Vagina (tissue), 2 donors: ENCODE data around the gene OR10G4. TPM values are rescaled to one million over a fixed set of nuclear protein-coding genes. Genes with fewer than 3 reads are reported as not detected.

ENCODE experiments used
- DNase-seq, 2 donors: peaks; one replicate each; pipeline ENCODE4 v3.0.0-alpha.2; 2017; ENCODE audit errors: extremely low spot score in 2 of 2
- H3K27ac ChIP-seq: fragments of 200-600 bp; sonication (generic); one replicate; pipeline ENCODE4 v1.5.1; 2019
- H3K27me3 ChIP-seq: fragments of 200-600 bp; sonication (generic); one replicate; pipeline ENCODE4 v1.5.1; 2019
- H3K36me3 ChIP-seq, 2 donors: fragments of 200-600 bp; sonication (generic); one replicate each; pipeline ENCODE4 v1.5.1; 2017 to 2019
- H3K4me1 ChIP-seq: fragments of 200-600 bp; sonication (generic); one replicate; pipeline ENCODE4 v1.5.1; 2019
- H3K4me3 ChIP-seq, 2 donors: fragments of 200-600 bp; sonication (generic); 1 replicate in 1 of 2; 2 replicates in 1 of 2; pipeline ENCODE4 v1.5.1; 2016 to 2019
- H3K9me3 ChIP-seq: fragments of 200-600 bp; sonication (generic); one replicate; pipeline ENCODE4 v1.5.1; 2019
- CTCF ChIP-seq, 3 experiments: fragments of 450-650 bp in 2 of 3; fragments of 200-600 bp in 1 of 3; sonication (generic) in 1 of 3; IDR thresholded peaks; one replicate each; pipeline ENCODE4 v1.5.1; 2017 to 2019; ENCODE audit warnings: antibody characterized with exemption in 3 of 3, mild to moderate bottlenecking in 2 of 3, moderate library complexity in 2 of 3
- POLR2A ChIP-seq, 2 donors: fragments of 450-650 bp; IDR thresholded peaks; one replicate each; pipeline ENCODE4 v1.6.1; 2017; ENCODE audit warnings: antibody characterized with exemption in 2 of 2, mild to moderate bottlenecking in 2 of 2, moderate library complexity in 2 of 2
- POLR2AphosphoS5 ChIP-seq, 2 donors: sonication (generic); formaldehyde crosslinking; IDR thresholded peaks; one replicate each; pipeline ENCODE4 v1.9.0; 2017; ENCODE audit warnings: antibody characterized with exemption in 2 of 2, mild to moderate bottlenecking in 2 of 2, low read depth in 1 of 2; ENCODE audit not compliant: insufficient read depth in 1 of 2
- intact Hi-C: fragments of 100-400 bp; cut with DNase I; formaldehyde crosslinking; loops from one replicate; pipeline ENCODE4 v1.15.1; 2023
- total RNA-seq: library from RNA; depleted of rRNA; stranded (reverse); fragments of >200 nt; gene quantifications from one replicate; pipeline ENCODE4 v1.2.3, GENCODE V29; 2016

OR10G4 gene
- total RNA-seq, 1 donor from 2014 or later, result not detected

GRCh38 chr11:124043420-124043819 lies 30.6 kb downstream of the OR10G4 start:
- H3K27ac ChIP-seq, result no peak overlapping the region
- no peaks in the 10 kb centered on the region for H3K4me1 ChIP-seq
- intact Hi-C loops, result no loop called here
- H3K36me3 ChIP-seq, result no peaks in the 10 kb centered on the region
- H3K4me3 ChIP-seq, result no peak overlapping the region
- no peaks in the 10 kb centered on the region for H3K27me3 ChIP-seq
- DNase-seq, result no peak
- H3K9me3 ChIP-seq, result no peaks in the 10 kb centered on the region
- TF ChIP-seq POLR2A (IDR thresholded peaks at IDR 0.05) (no peak), CTCF (IDR thresholded peaks at IDR 0.05) (no peak), POLR2AphosphoS5 (IDR thresholded peaks at IDR 0.05; ENCODE audit: insufficient read depth in 1 of 2, low read depth in 1 of 2) (no peak)

GRCh38 chr11:124050748-124051147 lies 38.0 kb downstream of the OR10G4 start:
- Histone ChIP-seq H3K9me3 (no peaks in the 10 kb centered on the region), H3K36me3 (no peaks in the 10 kb centered on the region), H3K4me1 (no peaks in the 10 kb centered on the region), H3K4me3 (no peak overlapping the region), H3K27me3 (no peaks in the 10 kb centered on the region), H3K27ac (no peak overlapping the region)
- no peak for TF ChIP-seq POLR2AphosphoS5 (IDR thresholded peaks at IDR 0.05; ENCODE audit: insufficient read depth in 1 of 2, low read depth in 1 of 2)
- no peak for TF ChIP-seq POLR2A (IDR thresholded peaks at IDR 0.05)
- TF ChIP-seq CTCF (IDR thresholded peaks at IDR 0.05), result no peak
- no peak for DNase-seq
- intact Hi-C loops, result no loop called here

GRCh38 chr11:124052966-124053365 lies 40.2 kb downstream of the OR10G4 start:
- Histone ChIP-seq H3K4me3 (no peak overlapping the region), H3K9me3 (no peaks in the 10 kb centered on the region), H3K36me3 (no peaks in the 10 kb centered on the region), H3K27ac (no peak overlapping the region), H3K4me1 (no peaks in the 10 kb centered on the region), H3K27me3 (no peaks in the 10 kb centered on the region)
- TF ChIP-seq POLR2AphosphoS5 (IDR thresholded peaks at IDR 0.05; ENCODE audit: insufficient read depth in 1 of 2, low read depth in 1 of 2) (no peak), CTCF (IDR thresholded peaks at IDR 0.05) (no peak), POLR2A (IDR thresholded peaks at IDR 0.05) (no peak)
- intact Hi-C loops, result no loop called here
- DNase-seq, result no peak

Other genes starting within 250 kb of the OR10G4 start
- not detected for gene OR6M1, start 206.6 kb upstream of the OR10G4 start, total RNA-seq
- not detected for gene TMEM225, start 127.3 kb upstream of the OR10G4 start, total RNA-seq
- gene OR8D4, start 110.8 kb upstream of the OR10G4 start, total RNA-seq, result not detected
- gene OR4D5, start 73.4 kb upstream of the OR10G4 start, total RNA-seq, result not detected
- not detected for gene OR6T1, start 69.2 kb upstream of the OR10G4 start, total RNA-seq
- not detected for gene OR10S1, start 35.2 kb upstream of the OR10G4 start, total RNA-seq
- not detected for gene OR10G6, start 17.8 kb upstream of the OR10G4 start, total RNA-seq
- not detected for gene OR10G9, start 10.0 kb downstream of the OR10G4 start, total RNA-seq
- not detected for gene OR10G8, start 13.8 kb downstream of the OR10G4 start, total RNA-seq
- not detected for gene OR10G7, start 28.3 kb downstream of the OR10G4 start, total RNA-seq
- gene VWA5A, start 102.5 kb downstream of the OR10G4 start, total RNA-seq, result 17.9 TPM
- gene OR10D3, start 170.3 kb downstream of the OR10G4 start, total RNA-seq, result not detected
- gene OR8G1, start 228.1 kb downstream of the OR10G4 start, total RNA-seq, result not detected
- gene OR8G5, start 243.4 kb downstream of the OR10G4 start, total RNA-seq, result not detected